GM12864 (cell line): ENCODE results near the gene CDH4.

ENCODE experiments used
- DNase-seq: peaks from one replicate; pipeline ENCODE4 v3.0.0-alpha.2; 2011; ENCODE audit warnings: low read depth
- H3K4me3 ChIP-seq: 2 replicates; pipeline ENCODE4 v1.5.1; 2011; ENCODE audit warnings: mild to moderate bottlenecking, low read depth, low read length, control low read depth
- TF ChIP-seq, protein P1 (sequence below): IDR thresholded peaks from 2 replicates; pipeline ENCODE4 v1.5.1; 2011; ENCODE audit warnings: low read depth, mild to moderate bottlenecking, moderate library complexity, low read length, control low read depth, inconsistent platforms; ENCODE audit errors: missing control alignments

The CDH4 gene

GRCh38 chr20:61705386-61706258, 453.6 kb downstream of the CDH4 start:
- H3K4me3 ChIP-seq, result no peak overlapping the region
- TF ChIP-seq, protein P1, sequence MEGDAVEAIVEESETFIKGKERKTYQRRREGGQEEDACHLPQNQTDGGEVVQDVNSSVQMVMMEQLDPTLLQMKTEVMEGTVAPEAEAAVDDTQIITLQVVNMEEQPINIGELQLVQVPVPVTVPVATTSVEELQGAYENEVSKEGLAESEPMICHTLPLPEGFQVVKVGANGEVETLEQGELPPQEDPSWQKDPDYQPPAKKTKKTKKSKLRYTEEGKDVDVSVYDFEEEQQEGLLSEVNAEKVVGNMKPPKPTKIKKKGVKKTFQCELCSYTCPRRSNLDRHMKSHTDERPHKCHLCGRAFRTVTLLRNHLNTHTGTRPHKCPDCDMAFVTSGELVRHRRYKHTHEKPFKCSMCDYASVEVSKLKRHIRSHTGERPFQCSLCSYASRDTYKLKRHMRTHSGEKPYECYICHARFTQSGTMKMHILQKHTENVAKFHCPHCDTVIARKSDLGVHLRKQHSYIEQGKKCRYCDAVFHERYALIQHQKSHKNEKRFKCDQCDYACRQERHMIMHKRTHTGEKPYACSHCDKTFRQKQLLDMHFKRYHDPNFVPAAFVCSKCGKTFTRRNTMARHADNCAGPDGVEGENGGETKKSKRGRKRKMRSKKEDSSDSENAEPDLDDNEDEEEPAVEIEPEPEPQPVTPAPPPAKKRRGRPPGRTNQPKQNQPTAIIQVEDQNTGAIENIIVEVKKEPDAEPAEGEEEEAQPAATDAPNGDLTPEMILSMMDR, result no peak
- no peak for DNase-seq

GRCh38 chr20:61706259-61706961, 454.3 kb downstream of the CDH4 start:
- H3K4me3 ChIP-seq, result no peak overlapping the region
- no peak for DNase-seq
- TF ChIP-seq, protein P1, result no peak

DNA sequence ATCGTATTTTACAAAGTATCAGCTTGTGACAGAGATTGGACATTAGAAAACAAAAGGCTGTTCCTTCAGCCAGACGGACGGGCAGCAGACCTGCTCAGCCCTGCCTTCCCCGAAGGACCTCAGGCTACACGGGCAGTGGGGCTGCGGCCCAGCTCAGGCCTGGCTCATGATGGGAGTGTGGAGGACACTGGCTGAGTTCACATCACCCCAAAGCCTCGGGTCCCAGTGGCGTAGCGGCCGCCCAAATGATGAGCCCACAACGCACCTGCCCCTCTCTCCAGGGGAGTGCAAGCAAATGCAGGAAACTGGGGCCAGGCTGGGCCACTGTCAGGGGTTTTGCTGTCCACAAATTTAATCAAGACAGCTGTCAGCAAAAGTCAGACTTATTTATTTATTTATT, 456.8 kb downstream of the CDH4 start:
- H3K4me3 ChIP-seq, result no peak overlapping the region
- TF ChIP-seq, protein P1, result no peak
- DNase-seq, result no peak

DNA sequence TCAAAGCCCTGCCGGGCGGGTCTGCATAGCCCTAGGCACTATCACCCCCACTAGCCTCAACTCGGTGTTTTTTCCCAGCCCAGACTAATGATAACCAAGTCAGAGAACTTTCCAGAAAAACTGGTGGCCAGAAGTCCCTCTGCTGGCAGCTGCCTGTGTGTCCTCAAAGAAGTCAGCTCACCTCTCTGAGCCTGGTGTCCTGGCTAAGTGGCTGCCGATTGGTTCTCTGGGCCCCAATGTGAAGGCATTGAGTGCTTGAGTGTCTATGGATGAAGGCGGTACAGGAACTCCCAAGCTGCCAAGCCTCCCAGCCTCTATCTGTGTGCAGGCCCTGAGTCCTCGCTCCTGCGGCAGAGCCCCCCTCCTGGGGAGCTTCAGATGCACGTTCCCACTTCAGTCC, 458.0 kb downstream of the CDH4 start:
- H3K4me3 ChIP-seq, result no peak overlapping the region
- no peak for DNase-seq
- TF ChIP-seq, protein P1, result no peak

DNA sequence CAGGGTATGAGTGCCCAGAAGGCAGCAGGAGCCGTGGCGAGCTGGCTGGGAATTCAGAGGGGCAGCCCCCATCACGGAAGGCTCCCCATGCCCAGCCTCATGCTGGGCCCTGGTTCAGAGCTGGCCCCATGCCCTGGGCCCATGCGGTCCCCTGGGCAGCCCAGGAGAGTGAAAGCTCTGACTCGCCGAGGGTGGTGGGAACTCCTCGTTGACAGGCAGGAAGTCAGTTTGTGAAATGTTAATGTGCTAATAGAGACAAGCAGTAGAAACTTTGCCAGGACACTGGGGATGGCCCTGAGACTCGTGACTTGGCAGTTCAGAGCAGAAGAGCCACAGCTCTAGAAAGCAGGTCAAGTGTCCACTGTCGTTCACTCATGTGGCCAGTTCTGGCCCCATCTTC, 460.6 kb downstream of the CDH4 start:
- H3K4me3 ChIP-seq, result no peak overlapping the region
- TF ChIP-seq, protein P1, result no peak
- no peak for DNase-seq

DNA sequence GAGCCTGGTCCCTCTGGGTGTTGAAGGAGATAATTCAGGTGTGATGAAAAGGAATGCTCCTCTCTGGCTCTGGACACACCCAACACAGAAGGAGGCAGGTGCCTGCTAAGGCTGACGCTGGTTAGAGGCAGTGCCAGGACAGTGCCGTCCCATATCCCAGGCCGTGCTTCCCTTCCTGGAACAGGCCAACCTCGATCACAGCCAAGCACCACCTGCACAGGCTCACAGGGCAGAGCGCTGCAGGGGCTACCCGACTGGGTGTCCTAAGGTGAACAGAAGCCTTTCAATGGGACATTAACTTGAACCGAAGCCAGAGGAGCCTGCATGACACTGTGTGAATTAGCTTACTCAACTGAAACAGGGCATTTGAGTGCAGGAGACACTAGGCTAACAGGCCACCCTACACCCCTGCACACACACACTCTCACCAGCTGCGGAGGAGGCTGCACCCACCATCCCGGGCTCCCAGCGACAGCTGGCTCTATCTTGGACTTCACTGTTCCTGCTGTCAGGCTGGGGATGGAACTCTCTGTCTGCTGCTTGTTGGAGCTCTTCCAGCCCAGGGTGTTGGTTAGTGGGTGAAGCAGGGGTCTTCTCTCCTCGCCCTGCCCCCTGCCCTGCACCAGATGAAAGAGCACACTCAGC, 466.4 kb downstream of the CDH4 start:
- H3K4me3 ChIP-seq, result no peak overlapping the region
- TF ChIP-seq, protein P1, result no peak
- no peak for DNase-seq
